Caco-2 (cell line): ENCODE data around the gene CRISP3. TPM values are rescaled to one million over a fixed set of nuclear protein-coding genes. Genes with fewer than 3 reads are reported as not detected.

Experiments
- BruUV-seq: library from RNA; stranded (reverse); fragments of 400-500 nt; replicated peaks from 2 replicates; lab custom pipeline; 2021; lab: Mats Ljungman, UMichigan
- CTCF ChIA-PET: fragments of 300-600 bp; sonication (Branson Sonifier 250); formaldehyde crosslinking; loops from one replicate; lab custom pipeline; 2022; ENCODE audit warnings: antibody characterized with exemption; lab: Charles Lee
- POLR2A ChIA-PET: fragments of 300-600 bp; sonication (Branson Sonifier 250); formaldehyde crosslinking; loops from one replicate; lab custom pipeline; 2022; ENCODE audit warnings: antibody characterized with exemption; lab: Charles Lee
- DNase-seq, 2 experiments: peaks; one replicate each; pipeline versions ENCODE4 v3.0.0 to v3.0.0-alpha.2; 2020 to 2022
- H3K27me3 ChIP-seq: replicated peaks from 2 replicates; pipeline ENCODE4 v1.6.0; 2011; ENCODE audit warnings: low read length; ENCODE audit not compliant: control insufficient read depth, insufficient read depth
- H3K36me3 ChIP-seq: 2 replicates; pipeline ENCODE4 v1.5.1; 2011; ENCODE audit warnings: low read length; ENCODE audit not compliant: control insufficient read depth, insufficient read depth
- H3K4me1 ChIP-seq: fragments of 250-450 bp; sonication (Bioruptor Pico); 2 replicates; pipeline ENCODE4 v1.5.1; 2020; ENCODE audit warnings: mild to moderate bottlenecking
- H3K4me3 ChIP-seq: 2 replicates; pipeline ENCODE4 v1.5.1; 2011; ENCODE audit warnings: low read depth, mild to moderate bottlenecking, control low read depth, low read length
- H3K9me3 ChIP-seq: fragments of 250-450 bp; sonication (Bioruptor Pico); 2 replicates; pipeline ENCODE4 v1.5.1; 2020; ENCODE audit warnings: mild to moderate bottlenecking, moderate library complexity
- H3K27ac Mint-ChIP-seq: one replicate; pipeline ENCODE4 v1.8.0; 2022; ENCODE audit warnings: mixed read lengths; ENCODE audit not compliant: unreplicated experiment
- H3K27me3 Mint-ChIP-seq: one replicate; pipeline ENCODE4 v1.8.0; 2022; ENCODE audit warnings: mixed read lengths; ENCODE audit not compliant: insufficient read depth, unreplicated experiment
- H3K36me3 Mint-ChIP-seq: one replicate; pipeline ENCODE4 v1.8.0; 2022; ENCODE audit warnings: mild to moderate bottlenecking, mixed read lengths; ENCODE audit not compliant: insufficient read depth, unreplicated experiment
- H3K4me1 Mint-ChIP-seq: one replicate; pipeline ENCODE4 v1.8.0; 2022; ENCODE audit warnings: low read depth, mixed read lengths; ENCODE audit not compliant: unreplicated experiment
- H3K4me3 Mint-ChIP-seq: one replicate; pipeline ENCODE4 v1.8.0; 2022; ENCODE audit warnings: mild to moderate bottlenecking, moderate library complexity, mixed read lengths; ENCODE audit not compliant: unreplicated experiment
- H3K9me3 Mint-ChIP-seq: one replicate; pipeline ENCODE4 v1.8.0; 2022; ENCODE audit warnings: mixed read lengths; ENCODE audit not compliant: unreplicated experiment
- CTCF ChIP-seq, 2 experiments: fragments of 200-600 bp in 1 of 2; IDR thresholded peaks; 1 replicate in 1 of 2; 2 replicates in 1 of 2; pipeline versions ENCODE4 v1.5.1 to v1.8.0; 2011 to 2022; ENCODE audit warnings: antibody characterized with exemption in 1 of 2, control low read depth in 1 of 2, inconsistent platforms in 1 of 2, low read depth in 1 of 2, low read length in 1 of 2, mild to moderate bottlenecking in 1 of 2, moderate library complexity in 1 of 2; ENCODE audit not compliant: insufficient read depth in 1 of 2, severe bottlenecking in 1 of 2, unreplicated experiment in 1 of 2
- intact Hi-C: fragments of 100-400 bp; cut with micrococcal nuclease; formaldehyde crosslinking; loops from one replicate; pipeline ENCODE4 v1.10.0; 2022; ENCODE audit not compliant: unreplicated experiment
- total RNA-seq: library from RNA; stranded (reverse); gene quantifications from 2 replicates; pipeline ENCODE4 v1.2.3, GENCODE V29; 2022

The CRISP3 gene
- total RNA-seq, 1 experiment from 2014 or later, result not detected

GRCh38 chr6:49766762-49767161 lies 22.6 kb upstream of the CRISP3 start:
- Mint-ChIP-seq H3K27ac (peak overlapping the region; percentile 4), H3K36me3 (peaks cover 6% of the 10 kb centered on the region), H3K27me3 (no peaks in the 10 kb centered on the region), H3K9me3 (peaks cover 18% of the 10 kb centered on the region), H3K4me3 (peak overlapping the region; percentile 5), H3K4me1 (peaks cover 9% of the 10 kb centered on the region)
- no peak overlapping the region for H3K4me3 ChIP-seq
- peaks cover 18% of the 10 kb centered on the region for H3K4me1 ChIP-seq
- intact Hi-C loops, result no loop called here
- POLR2A ChIA-PET, result no interaction called here
- CTCF ChIA-PET, result no interaction called here
- no peaks in the 10 kb centered on the region for H3K27me3 ChIP-seq
- no peaks in the 10 kb centered on the region for H3K36me3 ChIP-seq
- no TSS peak for BruUV-seq
- no peak for TF ChIP-seq CTCF (IDR thresholded peaks at IDR 0.05; ENCODE audit: insufficient read depth in 1 of 2, low read depth in 1 of 2, low read length in 1 of 2, severe bottlenecking in 1 of 2, unreplicated experiment in 1 of 2)
- peak in 1 of 2 experiments; percentile 23 for DNase-seq
- peaks cover 6% of the 10 kb centered on the region; the same call in 1 of the 2 replicates for H3K9me3 ChIP-seq

GRCh38 chr6:49764571-49765236 lies 20.5 kb upstream of the CRISP3 start:
- POLR2A ChIA-PET, result no interaction called here
- peaks cover 9% of the 10 kb centered on the region for H3K4me1 Mint-ChIP-seq
- Histone ChIP-seq H3K4me3 (no peak overlapping the region), H3K4me1 (peaks cover 18% of the 10 kb centered on the region), H3K27me3 (no peaks in the 10 kb centered on the region), H3K36me3 (no peaks in the 10 kb centered on the region), H3K9me3 (0 out of 2 replicates have a peak, but pooled peaks cover 3% of the 10 kb centered on the region)
- no TSS peak for BruUV-seq
- H3K9me3 Mint-ChIP-seq, result peaks cover 10% of the 10 kb centered on the region
- CTCF ChIA-PET, result no interaction called here
- intact Hi-C loops, result no loop called here
- H3K36me3 Mint-ChIP-seq, result no peaks in the 10 kb centered on the region
- H3K4me3 Mint-ChIP-seq, result no peak overlapping the region
- no peaks in the 10 kb centered on the region for H3K27me3 Mint-ChIP-seq
- TF ChIP-seq CTCF (IDR thresholded peaks at IDR 0.05; ENCODE audit: insufficient read depth in 1 of 2, low read depth in 1 of 2, low read length in 1 of 2, severe bottlenecking in 1 of 2, unreplicated experiment in 1 of 2), result no peak
- H3K27ac Mint-ChIP-seq, result no peak overlapping the region
- no peak for DNase-seq

GRCh38 chr6:49743429-49743828 lies 759 bp downstream of the CRISP3 start:
- ChIA-PET CTCF (no interaction called here), POLR2A (no interaction called here)
- DNase-seq, result no peak
- H3K4me3 ChIP-seq, result no peak overlapping the region
- no peaks in the 10 kb centered on the region for H3K9me3 ChIP-seq
- Mint-ChIP-seq H3K4me1 (no peaks in the 10 kb centered on the region), H3K4me3 (no peak overlapping the region), H3K36me3 (no peaks in the 10 kb centered on the region), H3K9me3 (no peaks in the 10 kb centered on the region), H3K27ac (no peak overlapping the region), H3K27me3 (no peaks in the 10 kb centered on the region)
- intact Hi-C loops, result no loop called here
- H3K36me3 ChIP-seq, result no peaks in the 10 kb centered on the region
- H3K27me3 ChIP-seq, result no peaks in the 10 kb centered on the region
- no TSS peak for BruUV-seq
- no peaks in the 10 kb centered on the region for H3K4me1 ChIP-seq
- TF ChIP-seq CTCF (IDR thresholded peaks at IDR 0.05; ENCODE audit: insufficient read depth in 1 of 2, low read depth in 1 of 2, low read length in 1 of 2, severe bottlenecking in 1 of 2, unreplicated experiment in 1 of 2), result no peak
